ENCODE measurements around the gene PTPRQ. TPM values are rescaled to one million over a fixed set of nuclear protein-coding genes. Genes with fewer than 3 reads are reported as not detected.

The PTPRQ gene
- total RNA-seq, 4 donors from 2014 or later = 0.47 to 6.0 (median 3.4) TPM

- H3K4me1 ChIP-seq = no peaks in the 10 kb centered on the region
- no peaks in the 10 kb centered on the region for H3K27me3 ChIP-seq
- no peak overlapping the region for H3K27ac ChIP-seq
- WGBS, 2 donors (ENCODE audit: low coverage in 1 of 2) = 53 to 58% methylated on average over 4 to 7 of the region's 7 CpGs
- H3K36me3 ChIP-seq = no peaks in the 10 kb centered on the region
- no peak overlapping the region for H3K4me3 ChIP-seq
- H3K9me3 ChIP-seq = peaks cover 0 to 7% (median 0%) of the 10 kb centered on the region in 3 donors
- ATAC-seq = no peak
- TF ChIP-seq POLR2AphosphoS5 (IDR thresholded peaks at IDR 0.05) (no peak), EP300 (IDR thresholded peaks at IDR 0.05) (no peak), POLR2A (IDR thresholded peaks at IDR 0.05) (no peak)
- TF ChIP-seq, protein P1, sequence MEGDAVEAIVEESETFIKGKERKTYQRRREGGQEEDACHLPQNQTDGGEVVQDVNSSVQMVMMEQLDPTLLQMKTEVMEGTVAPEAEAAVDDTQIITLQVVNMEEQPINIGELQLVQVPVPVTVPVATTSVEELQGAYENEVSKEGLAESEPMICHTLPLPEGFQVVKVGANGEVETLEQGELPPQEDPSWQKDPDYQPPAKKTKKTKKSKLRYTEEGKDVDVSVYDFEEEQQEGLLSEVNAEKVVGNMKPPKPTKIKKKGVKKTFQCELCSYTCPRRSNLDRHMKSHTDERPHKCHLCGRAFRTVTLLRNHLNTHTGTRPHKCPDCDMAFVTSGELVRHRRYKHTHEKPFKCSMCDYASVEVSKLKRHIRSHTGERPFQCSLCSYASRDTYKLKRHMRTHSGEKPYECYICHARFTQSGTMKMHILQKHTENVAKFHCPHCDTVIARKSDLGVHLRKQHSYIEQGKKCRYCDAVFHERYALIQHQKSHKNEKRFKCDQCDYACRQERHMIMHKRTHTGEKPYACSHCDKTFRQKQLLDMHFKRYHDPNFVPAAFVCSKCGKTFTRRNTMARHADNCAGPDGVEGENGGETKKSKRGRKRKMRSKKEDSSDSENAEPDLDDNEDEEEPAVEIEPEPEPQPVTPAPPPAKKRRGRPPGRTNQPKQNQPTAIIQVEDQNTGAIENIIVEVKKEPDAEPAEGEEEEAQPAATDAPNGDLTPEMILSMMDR (IDR thresholded peaks at IDR 0.05) = no peak
These were observed 240.1 kb downstream of the PTPRQ start for GRCh38 chr12:80684077-80684495.

DNA sequence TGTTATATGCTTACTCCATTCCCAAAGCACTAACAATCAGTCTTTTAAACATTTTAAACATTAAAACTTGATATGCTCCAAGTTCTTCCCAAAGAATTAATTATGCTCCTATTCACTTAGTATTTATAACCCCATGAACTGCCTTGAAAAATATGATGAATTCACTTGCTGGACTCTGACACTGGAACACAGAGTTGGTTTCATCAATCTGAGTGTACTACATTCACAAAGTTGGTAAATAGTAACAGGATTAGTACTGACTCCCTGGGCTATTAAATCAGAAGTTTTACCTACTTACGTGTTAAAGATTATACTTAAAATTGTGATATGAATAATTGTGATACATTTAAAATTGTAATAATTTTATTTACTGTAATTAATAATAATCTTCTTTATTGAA, 246.1 kb downstream of the PTPRQ start:
- no peak overlapping the region for H3K4me3 ChIP-seq
- H3K4me1 ChIP-seq = no peaks in the 10 kb centered on the region
- no peak for TF ChIP-seq EP300 (IDR thresholded peaks at IDR 0.05)
- TF ChIP-seq POLR2A (IDR thresholded peaks at IDR 0.05) = no peak
- TF ChIP-seq, protein P1 (IDR thresholded peaks at IDR 0.05) = no peak
- no peak for TF ChIP-seq POLR2AphosphoS5 (IDR thresholded peaks at IDR 0.05)
- no peak for ATAC-seq
- no peaks in the 10 kb centered on the region for H3K27me3 ChIP-seq
- no peaks in the 10 kb centered on the region for H3K36me3 ChIP-seq
- WGBS, 2 donors (ENCODE audit: low coverage in 1 of 2) = 71 to 91% methylated on average over 1 of the region's 1 CpG
- H3K9me3 ChIP-seq = peaks cover 0 to 7% (median 0%) of the 10 kb centered on the region in 3 donors
- no peak overlapping the region for H3K27ac ChIP-seq

GRCh38 chr12:80690513-80690912, 246.5 kb downstream of the PTPRQ start:
- no peak overlapping the region for H3K4me3 ChIP-seq
- peaks cover 0 to 7% (median 0%) of the 10 kb centered on the region in 3 donors for H3K9me3 ChIP-seq
- TF ChIP-seq POLR2A (IDR thresholded peaks at IDR 0.05) = no peak
- no peak for TF ChIP-seq POLR2AphosphoS5 (IDR thresholded peaks at IDR 0.05)
- TF ChIP-seq, protein P1 (IDR thresholded peaks at IDR 0.05) = no peak
- TF ChIP-seq EP300 (IDR thresholded peaks at IDR 0.05) = no peak
- 61 to 67% methylated on average over 2 of the region's 2 CpGs for WGBS, 2 donors (ENCODE audit: low coverage in 1 of 2)
- no peak overlapping the region for H3K27ac ChIP-seq
- no peaks in the 10 kb centered on the region for H3K4me1 ChIP-seq
- no peaks in the 10 kb centered on the region for H3K27me3 ChIP-seq
- H3K36me3 ChIP-seq = no peaks in the 10 kb centered on the region
- no peak for ATAC-seq

- H3K27ac ChIP-seq = no peak overlapping the region
- no peak for TF ChIP-seq POLR2A (IDR thresholded peaks at IDR 0.05)
- TF ChIP-seq, protein P1 (IDR thresholded peaks at IDR 0.05) = no peak
- no peak for TF ChIP-seq POLR2AphosphoS5 (IDR thresholded peaks at IDR 0.05)
- no peak for TF ChIP-seq EP300 (IDR thresholded peaks at IDR 0.05)
- peaks cover 0 to 2% (median 0%) of the 10 kb centered on the region in 3 donors for H3K9me3 ChIP-seq
- no peaks in the 10 kb centered on the region for H3K4me1 ChIP-seq
- H3K36me3 ChIP-seq = no peaks in the 10 kb centered on the region
- ATAC-seq = no peak
- H3K27me3 ChIP-seq = no peaks in the 10 kb centered on the region
- no peak overlapping the region for H3K4me3 ChIP-seq
- WGBS, 2 donors (ENCODE audit: low coverage in 1 of 2) = 50 to 83% methylated on average over 1 of the region's 1 CpG
These were observed 248.1 kb downstream of the PTPRQ start for GRCh38 chr12:80692114-80692513.

GRCh38 chr12:80697270-80697887, 253.3 kb downstream of the PTPRQ start:
- Histone ChIP-seq H3K9me3 (no peaks in the 10 kb centered on the region), H3K4me1 (peaks cover 0 to 3% (median 0%) of the 10 kb centered on the region in 3 donors), H3K27ac (no peak overlapping the region), H3K36me3 (no peaks in the 10 kb centered on the region), H3K27me3 (no peaks in the 10 kb centered on the region), H3K4me3 (no peak overlapping the region)
- TF ChIP-seq EP300 (IDR thresholded peaks at IDR 0.05) (no peak), POLR2AphosphoS5 (IDR thresholded peaks at IDR 0.05) (no peak)
- TF ChIP-seq, protein P1 (IDR thresholded peaks at IDR 0.05) = no peak
- WGBS, 2 donors (ENCODE audit: low coverage in 1 of 2) = 76 to 82% methylated on average over 2 of the region's 2 CpGs
- ATAC-seq = no peak

All from gastroesophageal sphincter (tissue), 4 donors.